HG03378 (cell line): ENCODE measurements around the gene SGIP1.

Experiments
- ATAC-seq: cut with Tn5 transposase; IDR thresholded peaks from one replicate; pipeline ENCODE4 v1.9.1; 2021; ENCODE audit warnings: mild to moderate bottlenecking, moderate library complexity; ENCODE audit not compliant: unreplicated experiment

The SGIP1 gene

GRCh38 chr1:66676613-66677298 lies 142.8 kb downstream of the SGIP1 start:
- ATAC-seq = no peak

- no peak for ATAC-seq
These were observed 144.2 kb downstream of the SGIP1 start for GRCh38 chr1:66678146-66678545.

GRCh38 chr1:66679140-66679539 lies 145.2 kb downstream of the SGIP1 start:
- no peak for ATAC-seq

GRCh38 chr1:66681686-66682085 lies 147.7 kb downstream of the SGIP1 start:
- ATAC-seq = no peak

GRCh38 chr1:66682106-66682505 lies 148.2 kb downstream of the SGIP1 start:
- no peak for ATAC-seq

GRCh38 chr1:66684353-66684752 lies 150.4 kb downstream of the SGIP1 start:
- ATAC-seq = no peak

GRCh38 chr1:66685265-66685664 lies 151.3 kb downstream of the SGIP1 start:
- no peak for ATAC-seq

- no peak for ATAC-seq
These were observed 151.7 kb downstream of the SGIP1 start for GRCh38 chr1:66685670-66686069.

- ATAC-seq = no peak
These were observed 152.5 kb downstream of the SGIP1 start for GRCh38 chr1:66686406-66686805.

GRCh38 chr1:66687358-66687757 lies 153.4 kb downstream of the SGIP1 start:
- ATAC-seq = no peak

GRCh38 chr1:66690666-66691381 lies 156.9 kb downstream of the SGIP1 start:
- no peak for ATAC-seq

- no peak for ATAC-seq
These were observed 158.7 kb downstream of the SGIP1 start for GRCh38 chr1:66692681-66693080.

- no peak for ATAC-seq
These were observed 159.9 kb downstream of the SGIP1 start for GRCh38 chr1:66693856-66694255.

- no peak for ATAC-seq
These were observed 161.2 kb downstream of the SGIP1 start for GRCh38 chr1:66695116-66695515.

GRCh38 chr1:66696771-66697170 lies 162.8 kb downstream of the SGIP1 start:
- no peak for ATAC-seq

- ATAC-seq = no peak
These were observed 165.3 kb downstream of the SGIP1 start for GRCh38 chr1:66699213-66699612.

GRCh38 chr1:66704177-66704875 lies 170.4 kb downstream of the SGIP1 start:
- no peak for ATAC-seq

- ATAC-seq = no peak
These were observed 171.2 kb downstream of the SGIP1 start for GRCh38 chr1:66705110-66705509.

- ATAC-seq = no peak
These were observed 177.5 kb downstream of the SGIP1 start for GRCh38 chr1:66711420-66711819.

GRCh38 chr1:66712839-66713238 lies 178.9 kb downstream of the SGIP1 start:
- ATAC-seq = no peak

GRCh38 chr1:66723985-66724384 lies 190.0 kb downstream of the SGIP1 start:
- no peak for ATAC-seq
